ENCODE measurements around the gene BAIAP2L2.

DNA sequence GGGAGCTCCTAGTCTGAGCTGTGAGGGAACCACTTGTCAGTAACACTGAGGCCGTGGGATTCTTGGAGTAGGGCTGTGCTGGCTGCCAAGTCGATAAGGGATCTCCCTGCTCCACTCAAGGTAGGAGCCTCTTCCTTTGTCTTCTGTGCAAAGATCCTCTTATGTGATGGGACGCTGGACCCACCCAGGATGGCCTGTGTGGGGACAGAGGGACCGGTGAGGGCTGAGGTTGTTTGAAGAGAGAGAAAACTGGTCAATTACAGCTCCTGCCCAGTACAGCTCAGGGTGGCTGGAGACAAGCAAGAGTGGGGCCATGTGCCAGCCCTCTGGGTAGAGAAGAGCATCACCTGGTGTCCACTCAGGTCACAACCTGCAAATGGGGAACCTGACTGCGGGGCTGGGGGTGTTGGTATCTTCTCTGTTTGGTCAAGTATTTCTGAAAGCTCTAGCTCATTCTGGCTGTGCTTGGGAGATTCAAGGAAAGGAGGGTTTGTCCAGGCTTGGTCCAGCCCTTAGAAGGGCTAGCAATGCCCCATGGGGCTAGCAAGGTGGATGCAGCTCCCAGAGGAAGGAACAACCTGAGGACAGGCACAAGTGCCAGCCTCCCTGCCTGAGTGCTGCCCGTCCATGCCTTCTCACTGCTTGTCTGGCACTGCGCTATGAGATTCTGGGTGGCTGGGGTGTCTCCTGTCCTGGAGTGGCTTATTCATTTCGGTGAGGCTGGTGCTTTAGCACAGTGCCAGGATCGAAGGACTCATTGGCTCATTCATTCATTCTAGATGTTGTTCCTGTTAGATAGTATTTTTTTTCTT, 27.6 kb upstream of the BAIAP2L2 start:
- TF ChIP-seq, protein P1, sequence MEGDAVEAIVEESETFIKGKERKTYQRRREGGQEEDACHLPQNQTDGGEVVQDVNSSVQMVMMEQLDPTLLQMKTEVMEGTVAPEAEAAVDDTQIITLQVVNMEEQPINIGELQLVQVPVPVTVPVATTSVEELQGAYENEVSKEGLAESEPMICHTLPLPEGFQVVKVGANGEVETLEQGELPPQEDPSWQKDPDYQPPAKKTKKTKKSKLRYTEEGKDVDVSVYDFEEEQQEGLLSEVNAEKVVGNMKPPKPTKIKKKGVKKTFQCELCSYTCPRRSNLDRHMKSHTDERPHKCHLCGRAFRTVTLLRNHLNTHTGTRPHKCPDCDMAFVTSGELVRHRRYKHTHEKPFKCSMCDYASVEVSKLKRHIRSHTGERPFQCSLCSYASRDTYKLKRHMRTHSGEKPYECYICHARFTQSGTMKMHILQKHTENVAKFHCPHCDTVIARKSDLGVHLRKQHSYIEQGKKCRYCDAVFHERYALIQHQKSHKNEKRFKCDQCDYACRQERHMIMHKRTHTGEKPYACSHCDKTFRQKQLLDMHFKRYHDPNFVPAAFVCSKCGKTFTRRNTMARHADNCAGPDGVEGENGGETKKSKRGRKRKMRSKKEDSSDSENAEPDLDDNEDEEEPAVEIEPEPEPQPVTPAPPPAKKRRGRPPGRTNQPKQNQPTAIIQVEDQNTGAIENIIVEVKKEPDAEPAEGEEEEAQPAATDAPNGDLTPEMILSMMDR (IDR thresholded peaks at IDR 0.05): no peak
- TF ChIP-seq EZH2phosphoT487 (IDR thresholded peaks at IDR 0.05): no peak
- TF ChIP-seq EZH2 (IDR thresholded peaks at IDR 0.05): no peak

All from neural progenitor cell (in vitro differentiated cells).